OCI-LY7 (cell line): ENCODE results near the gene VAMP5.
A peak's percentile ranks its signal among the peaks of the same experiment; 100 is the strongest.

ENCODE experiments used
- EZH2phosphoT487 ChIP-seq: fragments of 200-600 bp; sonication (generic); IDR thresholded peaks from 2 replicates; pipeline ENCODE4 v1.6.1; 2018; ENCODE audit warnings: low read depth, borderline replicate concordance, mild to moderate bottlenecking, mixed run types, antibody characterized with exemption, low read length, moderate library complexity, mixed read lengths
- TF ChIP-seq, protein P1 (sequence below): fragments of 200-600 bp; sonication (generic); conservative IDR thresholded peaks from 2 replicates; pipeline ENCODE4 v1.5.1; 2014; ENCODE audit warnings: mild to moderate bottlenecking, antibody characterized with exemption, low read length, moderate library complexity, mixed read lengths

DNA sequence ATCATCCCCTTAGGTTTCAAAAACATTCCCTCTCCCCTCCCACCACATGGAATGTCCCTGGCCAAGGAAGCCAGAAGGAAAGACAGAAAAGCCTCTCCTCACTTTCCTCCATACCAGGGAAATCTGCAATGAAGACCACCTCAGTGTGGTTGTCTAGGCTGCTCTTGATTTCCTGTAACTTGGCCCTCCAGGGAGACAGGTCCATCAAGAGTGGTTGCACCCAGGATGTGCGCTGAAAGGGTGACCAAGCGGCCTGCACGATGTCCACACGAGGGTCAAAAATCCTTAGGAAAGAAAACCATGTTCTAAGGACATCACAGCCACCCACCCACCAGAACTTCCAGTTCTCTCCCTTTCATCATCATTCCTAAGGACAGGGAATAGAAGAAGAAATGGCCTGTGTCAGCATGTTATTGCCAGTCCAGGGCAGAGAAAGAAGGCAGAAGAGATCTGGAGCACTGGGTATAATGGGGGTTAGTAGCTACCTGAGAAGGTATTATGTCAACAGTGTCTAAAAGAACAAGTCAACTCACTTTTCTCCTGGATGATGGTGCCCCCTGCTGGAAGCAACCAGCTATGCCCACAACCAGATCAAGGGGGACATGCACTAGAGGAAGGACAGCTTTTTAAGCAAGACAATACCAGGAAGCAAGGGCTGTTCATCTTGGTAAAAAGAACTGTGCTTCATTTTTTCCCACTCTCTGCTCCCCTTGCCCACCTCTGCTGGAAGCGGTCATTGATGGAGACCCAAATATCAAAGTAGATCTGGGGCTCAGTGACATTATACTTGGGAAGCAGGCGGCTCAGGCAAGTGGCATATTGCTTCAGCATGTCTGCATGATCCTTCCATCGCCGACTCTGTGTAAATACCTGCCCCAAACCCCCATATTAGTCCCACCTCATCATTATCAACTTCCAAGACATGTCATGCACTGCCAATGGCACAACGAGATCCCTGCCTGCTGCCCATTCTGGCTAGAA, 32.2 kb upstream of the VAMP5 start:
- TF ChIP-seq, protein P1, sequence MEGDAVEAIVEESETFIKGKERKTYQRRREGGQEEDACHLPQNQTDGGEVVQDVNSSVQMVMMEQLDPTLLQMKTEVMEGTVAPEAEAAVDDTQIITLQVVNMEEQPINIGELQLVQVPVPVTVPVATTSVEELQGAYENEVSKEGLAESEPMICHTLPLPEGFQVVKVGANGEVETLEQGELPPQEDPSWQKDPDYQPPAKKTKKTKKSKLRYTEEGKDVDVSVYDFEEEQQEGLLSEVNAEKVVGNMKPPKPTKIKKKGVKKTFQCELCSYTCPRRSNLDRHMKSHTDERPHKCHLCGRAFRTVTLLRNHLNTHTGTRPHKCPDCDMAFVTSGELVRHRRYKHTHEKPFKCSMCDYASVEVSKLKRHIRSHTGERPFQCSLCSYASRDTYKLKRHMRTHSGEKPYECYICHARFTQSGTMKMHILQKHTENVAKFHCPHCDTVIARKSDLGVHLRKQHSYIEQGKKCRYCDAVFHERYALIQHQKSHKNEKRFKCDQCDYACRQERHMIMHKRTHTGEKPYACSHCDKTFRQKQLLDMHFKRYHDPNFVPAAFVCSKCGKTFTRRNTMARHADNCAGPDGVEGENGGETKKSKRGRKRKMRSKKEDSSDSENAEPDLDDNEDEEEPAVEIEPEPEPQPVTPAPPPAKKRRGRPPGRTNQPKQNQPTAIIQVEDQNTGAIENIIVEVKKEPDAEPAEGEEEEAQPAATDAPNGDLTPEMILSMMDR: peak; percentile 96
- TF ChIP-seq EZH2phosphoT487: no peak
